HEK293 (cell line): ENCODE measurements around the gene INPP5D.

Experiments used
- CTCF ChIA-PET: fragments of 350-600 bp; formaldehyde crosslinking; extraction: SDS; loops from one replicate; lab custom pipeline; 2021; ENCODE audit warnings: antibody characterized with exemption; lab: Yijun Ruan, JAX
- POLR2A ChIA-PET: fragments of 300-600 bp; formaldehyde crosslinking; extraction: SDS; loops from one replicate; lab custom pipeline; 2020; ENCODE audit warnings: antibody characterized with exemption, inconsistent platforms; lab: Yijun Ruan, JAX
- H3K27ac ChIP-seq: fragments of 200-500 bp; sonication (Bioruptor generic); 2 replicates; pipeline ENCODE4 v1.5.1; 2014; ENCODE audit warnings: low read depth, low read length, control low read depth, inconsistent platforms; ENCODE audit errors: extremely low read depth
- H3K36me3 ChIP-seq, 2 experiments: fragments of 200-500 bp in 1 of 2; sonication (Bioruptor generic) in 1 of 2; 1 replicate in 1 of 2; 2 replicates in 1 of 2; pipeline ENCODE4 v1.5.1; 2014 to 2017; ENCODE audit warnings: inconsistent platforms in 2 of 2, low read length in 2 of 2; ENCODE audit not compliant: control insufficient read depth in 2 of 2, insufficient read depth in 1 of 2
- H3K4me1 ChIP-seq: fragments of 200-500 bp; sonication (Bioruptor generic); 2 replicates; pipeline ENCODE4 v1.5.1; 2014; ENCODE audit warnings: mild to moderate bottlenecking, low read length, inconsistent platforms; ENCODE audit not compliant: control insufficient read depth, insufficient read depth
- H3K4me3 ChIP-seq: 2 replicates; pipeline ENCODE4 v1.5.1; 2011; ENCODE audit warnings: low read depth, mild to moderate bottlenecking, control low read depth, low read length, moderate library complexity
- H3K9me3 ChIP-seq: fragments of 200-500 bp; sonication (Bioruptor generic); 2 replicates; pipeline ENCODE4 v1.5.1; 2014; ENCODE audit warnings: low read depth, low read length, inconsistent platforms; ENCODE audit not compliant: control insufficient read depth, insufficient read depth
- GLI4 ChIP-seq: fragments of 450-650 bp; formaldehyde crosslinking; IDR thresholded peaks from 2 replicates; pipeline ENCODE4 v1.5.1; 2016; ENCODE audit warnings: missing biosample characterization, missing genetic modification characterization
- PRDM4 ChIP-seq: fragments of 450-650 bp; formaldehyde crosslinking; IDR thresholded peaks from 2 replicates; pipeline ENCODE4 v1.5.1; 2017; ENCODE audit warnings: missing biosample characterization, missing genetic modification characterization
- RBAK ChIP-seq: fragments of 450-650 bp; formaldehyde crosslinking; IDR thresholded peaks from 2 replicates; pipeline ENCODE4 v1.5.1; 2016; ENCODE audit warnings: missing biosample characterization, missing genetic modification characterization
- SP2 ChIP-seq: fragments of 450-650 bp; formaldehyde crosslinking; IDR thresholded peaks from 2 replicates; pipeline ENCODE4 v1.5.1; 2016; ENCODE audit warnings: missing biosample characterization, missing genetic modification characterization
- ZBTB1 ChIP-seq: fragments of 450-650 bp; formaldehyde crosslinking; IDR thresholded peaks from 2 replicates; pipeline ENCODE4 v1.5.1; 2016; ENCODE audit warnings: missing biosample characterization, missing genetic modification characterization
- ZBTB11 ChIP-seq: fragments of 450-650 bp; formaldehyde crosslinking; conservative IDR thresholded peaks from 2 replicates; pipeline ENCODE4 v1.5.1; 2016; ENCODE audit warnings: low read depth, missing biosample characterization, missing genetic modification characterization
- ZBTB20 ChIP-seq: fragments of 450-650 bp; formaldehyde crosslinking; IDR thresholded peaks from 2 replicates; pipeline ENCODE4 v1.5.1; 2016; ENCODE audit warnings: missing biosample characterization, missing genetic modification characterization
- ZNF174 ChIP-seq: fragments of 450-650 bp; formaldehyde crosslinking; IDR thresholded peaks from 2 replicates; pipeline ENCODE4 v1.5.0; 2017; ENCODE audit warnings: missing biosample characterization, mild to moderate bottlenecking, missing genetic modification characterization
- ZNF280D ChIP-seq: fragments of 450-650 bp; formaldehyde crosslinking; IDR thresholded peaks from 2 replicates; pipeline ENCODE4 v1.5.1; 2016; ENCODE audit warnings: missing biosample characterization, missing genetic modification characterization
- ZNF335 ChIP-seq: fragments of 450-650 bp; formaldehyde crosslinking; conservative IDR thresholded peaks from 2 replicates; pipeline ENCODE4 v1.5.1; 2016; ENCODE audit warnings: missing biosample characterization, missing genetic modification characterization
- ZNF521 ChIP-seq: fragments of 450-650 bp; formaldehyde crosslinking; IDR thresholded peaks from 2 replicates; pipeline ENCODE4 v1.5.1; 2017; ENCODE audit warnings: missing biosample characterization, mild to moderate bottlenecking, missing genetic modification characterization
- ZNF571 ChIP-seq: fragments of 450-650 bp; formaldehyde crosslinking; IDR thresholded peaks from 2 replicates; pipeline ENCODE4 v1.5.0; 2017; ENCODE audit warnings: missing biosample characterization, missing genetic modification characterization
- ZNF776 ChIP-seq: fragments of 450-650 bp; formaldehyde crosslinking; IDR thresholded peaks from 2 replicates; pipeline ENCODE4 v1.5.0; 2017; ENCODE audit warnings: missing biosample characterization, missing genetic modification characterization, borderline replicate concordance
- ZNF777 ChIP-seq: fragments of 450-650 bp; formaldehyde crosslinking; IDR thresholded peaks from 2 replicates; pipeline ENCODE4 v1.5.1; 2017; ENCODE audit warnings: missing biosample characterization, missing genetic modification characterization, borderline replicate concordance
- ZNF837 ChIP-seq: fragments of 450-650 bp; formaldehyde crosslinking; IDR thresholded peaks from 2 replicates; pipeline ENCODE4 v1.5.1; 2016; ENCODE audit warnings: missing biosample characterization, missing genetic modification characterization
- ZSCAN30 ChIP-seq: fragments of 450-650 bp; IDR thresholded peaks from 2 replicates; pipeline ENCODE4 v1.5.1; 2018; ENCODE audit warnings: missing biosample characterization, mild to moderate bottlenecking, missing genetic modification characterization, moderate library complexity
- ZSCAN4 ChIP-seq: fragments of 450-650 bp; formaldehyde crosslinking; IDR thresholded peaks from 2 replicates; pipeline ENCODE4 v1.5.1; 2017; ENCODE audit warnings: missing biosample characterization, missing genetic modification characterization

Gene INPP5D

GRCh38 chr2:233105156-233105895 lies 45.2 kb downstream of the INPP5D start (continued):
- no peak for TF ChIP-seq PRDM4 (tag by site-specific recombination)
- no peak for TF ChIP-seq ZBTB11 (tag by site-specific recombination)
- TF ChIP-seq ZNF776 (tag by site-specific recombination), result no peak
- TF ChIP-seq ZNF777 (tag by site-specific recombination), result no peak
- no peak for TF ChIP-seq ZNF571 (tag by site-specific recombination)
- TF ChIP-seq ZNF174 (tag by site-specific recombination), result no peak
- TF ChIP-seq, all 188 proteins: peak for 0

- ChIA-PET POLR2A (interaction anchor here (1.0 kb wide), 1 partner anchor 9 kb away, joined by 3 read pairs; no protein-coding TSS in a partner anchor), CTCF (no interaction called here)
- Histone ChIP-seq H3K27ac (no peak overlapping the region), H3K4me1 (no peaks in the 10 kb centered on the region), H3K36me3 (no peaks in the 10 kb centered on the region), H3K4me3 (no peak overlapping the region), H3K9me3 (no peaks in the 10 kb centered on the region)
- TF ChIP-seq SP2, result no peak
- no peak for TF ChIP-seq GLI4 (tag by site-specific recombination)
- TF ChIP-seq RBAK, result peak; percentile 70; the same call in 1 of the 2 replicates
These were observed 45.8 kb downstream of the INPP5D start for GRCh38 chr2:233105930-233106329.

GRCh38 chr2:233107011-233107410 lies 46.9 kb downstream of the INPP5D start:
- no peak overlapping the region for H3K4me3 ChIP-seq
- CTCF ChIA-PET, result no interaction called here
- POLR2A ChIA-PET, result no interaction called here
- TF ChIP-seq ZNF837 (tag by site-specific recombination) (no peak), ZNF280D (tag by site-specific recombination) (no peak), ZBTB20 (no peak), ZSCAN4 (tag by site-specific recombination) (no peak), ZNF521 (no peak), ZSCAN30 (tag by site-specific recombination) (no peak), ZBTB1 (tag by site-specific recombination) (no peak), ZNF335 (tag by site-specific recombination) (no peak)
- TF ChIP-seq, all 188 proteins: peak for 0
- H3K9me3 ChIP-seq, result no peaks in the 10 kb centered on the region
- no peaks in the 10 kb centered on the region for H3K36me3 ChIP-seq
- H3K4me1 ChIP-seq, result no peaks in the 10 kb centered on the region
- H3K27ac ChIP-seq, result no peak overlapping the region
